Right lobe of liver (tissue), 6 donors: ENCODE measurements around the gene LAPTM5. TPM values are rescaled to one million over a fixed set of nuclear protein-coding genes. Genes with fewer than 3 reads are reported as not detected.

Experiments used
- ATAC-seq, 4 donors: fragments of 200-7000 bp; cut with Tn5 transposase; one replicate each; pipeline ENCODE4 v1.9.1; 2020; ENCODE audit warnings: mild to moderate bottlenecking in 4 of 4, moderate library complexity in 4 of 4
- DNase-seq, 3 donors: peaks; one replicate each; pipeline ENCODE4 v3.0.0-alpha.2; 2020
- H3K27ac ChIP-seq, 3 donors: fragments of 200-600 bp; one replicate each; pipeline ENCODE4 v1.8.0; 2022
- H3K27me3 ChIP-seq, 2 donors: fragments of 200-600 bp; one replicate each; pipeline ENCODE4 v1.8.0; 2022
- H3K36me3 ChIP-seq, 4 donors: fragments of 200-600 bp; sonication (generic) in 1 of 4; one replicate each; pipeline versions ENCODE4 v1.5.1 to v1.8.0; 2017 to 2022; ENCODE audit warnings: control low read depth in 1 of 4
- H3K4me1 ChIP-seq, 4 donors: fragments of 200-600 bp; sonication (generic) in 1 of 4; one replicate each; pipeline versions ENCODE4 v1.5.1 to v1.8.0; 2017 to 2022; ENCODE audit warnings: control low read depth in 1 of 4
- H3K4me3 ChIP-seq, 3 donors: fragments of 200-600 bp; one replicate each; pipeline ENCODE4 v1.8.0; 2022
- H3K9me3 ChIP-seq, 4 donors: fragments of 200-600 bp; sonication (generic) in 1 of 4; one replicate each; pipeline versions ENCODE4 v1.5.1 to v1.8.0; 2017 to 2022; ENCODE audit warnings: control low read depth in 1 of 4
- POLR2A ChIP-seq: fragments of 450-650 bp; IDR thresholded peaks from one replicate; pipeline ENCODE4 v1.6.1; 2017; ENCODE audit warnings: antibody characterized with exemption, mild to moderate bottlenecking
- WGBS: methylation state at CpG from one replicate; pipeline ENCODE4 v1.1.6; 2018; ENCODE audit warnings: low coverage, low lambda C conversion rate; ENCODE audit not compliant: insufficient coverage; ENCODE audit errors: missing lambda C conversion rate; 5-methylcytosine and 5-hydroxymethylcytosine counted together
- intact Hi-C, 2 donors: fragments of 100-400 bp; cut with DNase I; formaldehyde crosslinking; loops; one replicate each; pipeline versions ENCODE4 v1.11.2 to v1.14.1; 2022
- total RNA-seq, 6 experiments: library from RNA; depleted of rRNA in 2 of 6; stranded (reverse); fragments of >200 nt in 2 of 6; fragmentation: NEBNext Ultra II Directional in 3 of 6; extraction: Animal tissue kit (Norgen Biotek cat#: 25700) in 3 of 6; gene quantifications; one replicate each; pipeline versions ENCODE4 v1.1.0 to v1.2.4, GENCODE V29; 2016 to 2023
- TF ChIP-seq, protein P1 (sequence below), 4 donors: fragments of 200-600 bp in 3 of 4; fragments of 450-650 bp in 1 of 4; IDR thresholded peaks; one replicate each; pipeline versions ENCODE4 v1.5.1 to v1.8.0; 2016 to 2022; ENCODE audit warnings: antibody characterized with exemption in 4 of 4, mild to moderate bottlenecking in 2 of 4
- donor health status: DM: no; HTN: yes; CAD: no.
- donor health status: DM: no; HTN: no; CAD: no.
- donor health status: DM: no; HTN: no; CAD: no.
- donor health status: DM: no; HTN: yes; CAD: no.
- donor health status: DM: no; HTN: yes; CAD: no.

LAPTM5 gene
- total RNA-seq, 6 experiments from 2014 or later = 21.2 to 81.0 (median 29.8) TPM

DNA sequence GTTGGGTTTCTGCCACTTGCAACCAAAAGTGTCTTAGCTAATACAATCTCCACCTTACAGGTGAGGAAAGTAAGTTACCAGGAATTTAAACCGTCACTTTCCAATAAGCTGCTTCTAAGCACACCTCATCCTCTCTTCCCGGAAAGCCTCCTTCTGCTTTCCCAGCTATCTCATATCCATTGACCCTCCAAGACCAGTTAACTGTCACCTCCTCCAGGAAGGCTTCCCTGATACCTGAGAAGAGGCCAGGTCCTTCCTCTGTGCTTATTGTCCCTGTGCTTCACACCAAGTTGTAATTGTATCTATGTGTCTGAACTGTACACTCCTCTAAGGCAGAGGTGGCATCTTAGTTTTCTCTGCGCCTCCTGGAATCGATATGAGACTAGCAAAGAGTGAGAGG lies 23.0 kb downstream of the LAPTM5 start:
- Histone ChIP-seq H3K4me1 (no peaks in the 10 kb centered on the region), H3K4me3 (no peak overlapping the region), H3K27ac (no peak overlapping the region), H3K9me3 (no peaks in the 10 kb centered on the region), H3K36me3 (peaks cover 0 to 2% (median 1%) of the 10 kb centered on the region in 4 donors), H3K27me3 (no peaks in the 10 kb centered on the region)
- ATAC-seq (no peak), DNase-seq (no peak)
- TF ChIP-seq, protein P1, sequence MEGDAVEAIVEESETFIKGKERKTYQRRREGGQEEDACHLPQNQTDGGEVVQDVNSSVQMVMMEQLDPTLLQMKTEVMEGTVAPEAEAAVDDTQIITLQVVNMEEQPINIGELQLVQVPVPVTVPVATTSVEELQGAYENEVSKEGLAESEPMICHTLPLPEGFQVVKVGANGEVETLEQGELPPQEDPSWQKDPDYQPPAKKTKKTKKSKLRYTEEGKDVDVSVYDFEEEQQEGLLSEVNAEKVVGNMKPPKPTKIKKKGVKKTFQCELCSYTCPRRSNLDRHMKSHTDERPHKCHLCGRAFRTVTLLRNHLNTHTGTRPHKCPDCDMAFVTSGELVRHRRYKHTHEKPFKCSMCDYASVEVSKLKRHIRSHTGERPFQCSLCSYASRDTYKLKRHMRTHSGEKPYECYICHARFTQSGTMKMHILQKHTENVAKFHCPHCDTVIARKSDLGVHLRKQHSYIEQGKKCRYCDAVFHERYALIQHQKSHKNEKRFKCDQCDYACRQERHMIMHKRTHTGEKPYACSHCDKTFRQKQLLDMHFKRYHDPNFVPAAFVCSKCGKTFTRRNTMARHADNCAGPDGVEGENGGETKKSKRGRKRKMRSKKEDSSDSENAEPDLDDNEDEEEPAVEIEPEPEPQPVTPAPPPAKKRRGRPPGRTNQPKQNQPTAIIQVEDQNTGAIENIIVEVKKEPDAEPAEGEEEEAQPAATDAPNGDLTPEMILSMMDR (IDR thresholded peaks at IDR 0.05) = no peak
- no peak for TF ChIP-seq POLR2A
- intact Hi-C loops = no loop called here
- 90% methylated on average over 3 of the region's 4 CpGs for WGBS

DNA sequence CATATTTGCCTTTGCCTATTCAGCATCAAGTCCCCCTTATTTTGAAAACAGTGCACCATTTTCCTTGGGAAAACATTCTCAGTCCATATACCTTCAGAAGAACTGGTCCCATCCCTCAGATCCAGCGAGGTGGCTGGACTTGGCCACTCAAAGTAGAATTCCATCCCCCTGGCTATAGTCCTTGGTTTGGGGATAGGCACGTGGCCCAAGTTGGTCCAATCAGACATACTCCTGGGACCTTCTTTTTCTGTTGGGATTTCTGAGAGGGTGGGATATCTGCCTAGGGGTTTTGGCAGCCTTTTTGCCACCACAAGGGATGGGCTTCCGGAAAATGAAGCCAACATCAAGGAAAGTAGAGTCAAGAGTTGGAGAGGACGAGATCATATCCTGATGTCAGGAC lies 23.5 kb downstream of the LAPTM5 start:
- 89% methylated on average over 4 of the region's 4 CpGs for WGBS
- Histone ChIP-seq H3K4me3 (no peak overlapping the region), H3K27ac (no peak overlapping the region), H3K27me3 (no peaks in the 10 kb centered on the region), H3K9me3 (no peaks in the 10 kb centered on the region), H3K4me1 (no peaks in the 10 kb centered on the region), H3K36me3 (peaks cover 0 to 2% (median 1%) of the 10 kb centered on the region in 4 donors)
- ATAC-seq = no peak
- TF ChIP-seq, protein P1 (IDR thresholded peaks at IDR 0.05) = no peak
- no peak for TF ChIP-seq POLR2A
- no peak for DNase-seq
- intact Hi-C loops = no loop called here

DNA sequence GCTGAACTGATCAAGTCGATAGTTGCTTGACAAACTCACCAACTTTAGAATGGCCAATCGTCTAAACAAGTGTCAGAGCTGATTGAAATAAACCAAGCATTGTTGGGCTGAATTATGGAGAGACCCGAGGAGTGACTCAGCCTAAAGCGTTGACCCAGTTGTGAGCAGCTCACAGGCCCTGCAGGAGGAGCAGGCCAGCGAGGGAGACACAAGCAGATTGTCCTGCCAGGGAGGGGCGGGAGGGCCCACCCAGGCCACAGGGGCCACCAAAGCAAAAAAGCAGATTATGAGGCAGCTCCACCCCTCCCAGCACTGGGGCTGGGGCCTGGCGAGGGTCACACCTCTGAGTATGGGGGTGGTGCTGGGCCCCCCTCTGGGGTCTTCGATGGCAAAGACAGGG lies 24.1 kb downstream of the LAPTM5 start:
- Histone ChIP-seq H3K27me3 (no peaks in the 10 kb centered on the region), H3K36me3 (peaks cover 0 to 2% (median 0%) of the 10 kb centered on the region in 4 donors), H3K4me1 (no peaks in the 10 kb centered on the region), H3K27ac (no peak overlapping the region), H3K9me3 (no peaks in the 10 kb centered on the region), H3K4me3 (no peak overlapping the region)
- no peak for TF ChIP-seq POLR2A
- TF ChIP-seq, protein P1 (IDR thresholded peaks at IDR 0.05) = no peak
- no peak for ATAC-seq
- no peak for DNase-seq
- intact Hi-C loops = no loop called here
- 69% methylated on average over 4 of the region's 8 CpGs for WGBS

DNA sequence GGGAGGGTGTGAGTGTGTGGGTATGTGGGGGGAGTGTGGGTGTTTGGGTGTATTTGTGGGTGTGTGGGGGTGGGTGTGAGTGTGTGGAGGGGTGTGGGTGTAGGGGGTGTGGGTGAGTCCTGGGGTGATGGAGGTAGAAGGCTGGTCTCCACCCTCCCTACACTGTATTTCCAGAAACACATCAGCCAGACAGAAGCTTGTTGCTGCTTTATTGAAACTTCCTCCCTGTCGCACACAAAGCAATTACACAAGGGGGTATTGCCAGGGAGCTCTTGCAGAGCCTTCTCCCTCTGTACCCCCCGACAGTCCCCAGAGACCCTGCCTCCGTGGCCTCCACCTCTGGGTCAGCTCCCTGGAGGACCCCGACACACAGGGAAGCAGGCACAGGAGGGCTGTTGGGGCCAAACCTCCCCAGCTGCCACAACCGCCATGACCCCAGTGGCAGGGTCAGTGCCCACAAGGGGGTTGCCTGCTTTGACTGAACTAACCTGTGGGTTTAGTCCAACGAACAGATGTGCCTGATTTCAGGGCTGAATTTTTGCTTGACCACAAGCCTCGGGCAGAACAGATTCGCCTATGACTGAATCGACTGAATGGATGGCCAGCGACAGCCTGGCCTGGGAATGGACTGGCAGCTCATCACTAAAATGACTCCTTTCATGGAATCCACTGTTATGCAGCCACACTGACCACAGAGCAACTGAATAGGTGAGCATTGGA lies 25.1 kb downstream of the LAPTM5 start:
- H3K27ac ChIP-seq = no peak overlapping the region
- H3K27me3 ChIP-seq = no peaks in the 10 kb centered on the region
- no peak for TF ChIP-seq POLR2A
- TF ChIP-seq, protein P1 (IDR thresholded peaks at IDR 0.05) = no peak
- H3K4me1 ChIP-seq = no peaks in the 10 kb centered on the region
- peaks cover 0 to 2% (median 0%) of the 10 kb centered on the region in 4 donors for H3K36me3 ChIP-seq
- no peaks in the 10 kb centered on the region for H3K9me3 ChIP-seq
- no peak for ATAC-seq
- H3K4me3 ChIP-seq = no peak overlapping the region
- WGBS = 74% methylated on average over 6 of the region's 10 CpGs
- intact Hi-C loops = no loop called here
- DNase-seq = no peak
